ENCODE measurements around the gene DDAH1.

DNA sequence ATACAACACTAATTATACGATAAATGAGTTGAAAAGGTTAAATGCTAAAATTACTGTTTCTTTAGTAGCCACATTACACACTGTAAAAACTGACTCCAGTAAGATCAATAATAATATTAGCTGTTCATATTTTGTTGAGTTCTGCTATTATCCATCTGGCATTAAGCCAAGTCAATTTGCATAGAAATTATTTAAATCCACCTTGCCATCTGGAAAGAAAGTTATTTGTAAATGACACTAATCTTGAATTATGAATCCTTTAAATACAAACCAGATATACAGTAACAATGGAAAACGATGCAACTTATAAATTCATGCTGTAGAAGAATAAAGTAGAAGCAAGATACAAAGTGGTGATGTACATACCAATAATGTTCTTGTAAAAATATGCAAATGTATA, 107.1 kb downstream of the DDAH1 start:
- TF ChIP-seq POLR2A (IDR thresholded peaks at IDR 0.05), result no peak
- TF ChIP-seq, protein P1, sequence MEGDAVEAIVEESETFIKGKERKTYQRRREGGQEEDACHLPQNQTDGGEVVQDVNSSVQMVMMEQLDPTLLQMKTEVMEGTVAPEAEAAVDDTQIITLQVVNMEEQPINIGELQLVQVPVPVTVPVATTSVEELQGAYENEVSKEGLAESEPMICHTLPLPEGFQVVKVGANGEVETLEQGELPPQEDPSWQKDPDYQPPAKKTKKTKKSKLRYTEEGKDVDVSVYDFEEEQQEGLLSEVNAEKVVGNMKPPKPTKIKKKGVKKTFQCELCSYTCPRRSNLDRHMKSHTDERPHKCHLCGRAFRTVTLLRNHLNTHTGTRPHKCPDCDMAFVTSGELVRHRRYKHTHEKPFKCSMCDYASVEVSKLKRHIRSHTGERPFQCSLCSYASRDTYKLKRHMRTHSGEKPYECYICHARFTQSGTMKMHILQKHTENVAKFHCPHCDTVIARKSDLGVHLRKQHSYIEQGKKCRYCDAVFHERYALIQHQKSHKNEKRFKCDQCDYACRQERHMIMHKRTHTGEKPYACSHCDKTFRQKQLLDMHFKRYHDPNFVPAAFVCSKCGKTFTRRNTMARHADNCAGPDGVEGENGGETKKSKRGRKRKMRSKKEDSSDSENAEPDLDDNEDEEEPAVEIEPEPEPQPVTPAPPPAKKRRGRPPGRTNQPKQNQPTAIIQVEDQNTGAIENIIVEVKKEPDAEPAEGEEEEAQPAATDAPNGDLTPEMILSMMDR (IDR thresholded peaks at IDR 0.05), result no peak

Measured in heart left ventricle (tissue), 13 donors.